ENCODE results near the gene TTL. TPM values are rescaled to one million over a fixed set of nuclear protein-coding genes. Genes with fewer than 3 reads are reported as not detected.

TTL gene
- total RNA-seq, 1 donor from 2014 or later, result 70.1 TPM

DNA sequence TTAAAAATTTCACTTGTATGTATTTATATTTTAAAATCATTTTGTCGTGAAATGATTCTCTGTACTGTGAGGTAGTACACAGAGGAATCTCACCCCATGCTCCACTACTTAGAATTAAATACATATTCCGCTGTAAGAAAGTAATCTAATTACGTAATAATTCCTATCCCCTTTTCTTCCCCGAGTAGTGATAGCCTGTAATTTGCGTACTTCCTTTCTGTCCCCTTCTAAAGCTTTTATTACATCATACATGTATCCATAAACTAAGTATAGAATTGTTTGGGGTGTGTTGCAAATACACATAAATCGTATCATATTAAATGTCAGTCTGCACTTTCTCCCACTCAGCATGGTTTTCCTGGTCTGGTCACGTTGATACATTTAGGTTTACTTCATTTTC, 90.0 kb downstream of the TTL start:
- FAIRE-seq (no peak), DNase-seq (ENCODE audit: low spot score in 2 of 2) (no peak)

GRCh38 chr2:112577756-112578155, 95.8 kb downstream of the TTL start:
- DNase-seq (ENCODE audit: low spot score in 2 of 2), result no peak
- no peak for FAIRE-seq

DNA sequence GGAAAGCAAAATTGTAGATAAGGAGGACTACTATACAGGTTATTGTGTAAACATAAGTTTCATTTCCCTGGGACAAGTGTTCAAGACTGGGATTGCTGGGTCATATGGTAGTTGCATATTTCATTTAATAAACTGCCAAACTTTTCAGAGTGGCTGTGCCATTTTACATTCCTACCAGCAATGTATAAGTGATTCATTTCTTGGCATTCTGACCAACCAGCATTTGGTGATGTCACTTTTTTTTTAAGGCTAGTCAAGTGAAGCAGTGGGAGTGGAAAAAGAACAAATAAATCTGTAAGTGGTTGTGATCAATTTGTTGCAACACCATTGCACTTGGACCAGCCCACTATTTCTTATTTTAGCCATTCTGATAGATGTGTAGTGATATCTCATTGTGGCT, 97.3 kb downstream of the TTL start:
- FAIRE-seq, result no peak
- DNase-seq (ENCODE audit: low spot score in 2 of 2), result no peak

DNA sequence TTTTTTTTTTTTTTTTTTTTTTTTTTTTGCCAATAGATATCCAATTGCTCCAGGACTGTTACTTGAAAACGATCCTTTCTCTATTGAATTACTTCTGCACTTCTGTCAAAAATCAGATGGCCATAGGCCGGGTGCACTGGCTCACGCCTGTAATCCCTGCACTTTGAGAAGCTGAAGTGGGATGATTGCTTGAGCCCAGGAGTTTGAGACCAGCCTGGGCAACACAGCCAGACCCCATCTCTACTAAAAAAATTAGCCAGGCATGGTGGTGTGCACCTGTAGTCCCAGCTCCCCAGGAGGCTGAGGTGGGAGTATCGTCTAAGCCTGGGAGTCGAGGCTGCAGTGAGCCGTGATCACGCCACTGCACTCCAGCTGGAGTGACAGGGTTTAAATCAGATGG, 98.1 kb downstream of the TTL start:
- FAIRE-seq (no peak), DNase-seq (ENCODE audit: low spot score in 2 of 2) (no peak)

- no peak for DNase-seq (ENCODE audit: low spot score in 2 of 2)
- no peak for FAIRE-seq
Observed at GRCh38 chr2:112582314-112582746, 100.4 kb downstream of the TTL start.

- no peak for FAIRE-seq
- no peak for DNase-seq (ENCODE audit: low spot score in 2 of 2)
Observed at GRCh38 chr2:112583497-112584133, 101.7 kb downstream of the TTL start.

- DNase-seq (ENCODE audit: low spot score in 2 of 2) (peak; percentile 59 to 85), FAIRE-seq (no peak)
Observed at GRCh38 chr2:112584134-112584890, 102.4 kb downstream of the TTL start, which contains the start of gene CHCHD5. Gene CHCHD5, plus strand, starts transcription at chr2:112584609. Its CDS starts 39 bp downstream, at chr2:112584648.

- DNase-seq (ENCODE audit: low spot score in 2 of 2), result no peak
- FAIRE-seq, result no peak
Observed at GRCh38 chr2:112584891-112585250, 102.9 kb downstream of the TTL start.

DNA sequence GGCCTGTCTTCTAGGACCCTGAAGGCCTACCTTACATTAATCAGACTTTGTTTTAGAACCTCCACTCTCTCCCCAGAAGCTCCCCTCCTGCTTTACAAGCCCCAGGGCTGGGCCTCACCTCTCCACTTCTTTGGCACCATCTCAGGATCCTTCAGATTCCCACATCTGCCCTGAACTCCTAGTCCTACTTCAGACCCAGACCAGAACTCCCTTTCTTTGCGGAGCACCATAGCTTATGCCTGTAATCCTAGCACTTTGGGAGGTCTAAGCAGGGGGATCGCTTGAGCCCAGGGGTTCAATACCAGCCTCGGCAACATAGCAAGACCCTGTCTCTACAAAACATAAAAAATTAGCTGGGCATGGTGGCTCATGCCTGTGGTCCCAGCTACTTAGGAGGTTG, 103.4 kb downstream of the TTL start:
- FAIRE-seq, result no peak
- no peak for DNase-seq (ENCODE audit: low spot score in 2 of 2)

DNA sequence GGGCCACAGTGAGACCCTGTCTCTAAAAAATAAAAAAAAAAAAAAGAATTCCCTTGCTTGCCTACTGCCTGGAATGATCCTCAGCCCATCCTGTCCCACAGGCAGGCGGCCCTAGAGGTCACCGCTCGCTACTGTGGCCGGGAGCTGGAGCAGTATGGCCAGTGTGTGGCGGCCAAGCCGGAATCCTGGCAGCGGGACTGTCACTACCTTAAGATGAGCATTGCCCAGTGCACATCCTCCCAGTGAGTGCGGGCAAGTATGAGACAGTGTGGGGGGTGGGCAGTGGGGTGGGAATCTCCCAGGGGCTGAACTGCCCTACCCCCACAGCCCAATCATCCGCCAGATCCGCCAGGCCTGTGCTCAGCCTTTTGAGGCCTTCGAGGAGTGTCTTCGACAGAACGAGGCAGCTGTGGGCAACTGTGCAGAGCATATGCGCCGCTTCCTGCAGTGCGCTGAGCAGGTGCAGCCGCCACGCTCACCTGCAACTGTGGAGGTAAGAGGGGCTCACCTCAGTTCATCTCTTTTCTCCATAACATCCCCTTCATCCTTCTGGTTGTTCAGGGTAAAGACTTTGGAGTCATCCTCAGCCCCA, 104.0 kb downstream of the TTL start:
- DNase-seq (ENCODE audit: low spot score in 2 of 2), result no peak
- no peak for FAIRE-seq

GRCh38 chr2:112588611-112589045, 106.7 kb downstream of the TTL start:
- DNase-seq (ENCODE audit: low spot score in 2 of 2) (no peak), FAIRE-seq (no peak)

Small RNA genes lying within 50 kb of the gene (small RNA-seq; reads per million reads assigned to genes)
- not detected for gene RF00019

Other genes starting within 250 kb of the TTL start
- gene ZC3H8, start 227.1 kb upstream of the TTL start, total RNA-seq, result 19.6 TPM
- 19.6 TPM for gene ZC3H6, start 206.6 kb upstream of the TTL start, total RNA-seq
- 39.1 TPM for gene RGPD8, start 48.5 kb upstream of the TTL start, total RNA-seq
- gene POLR1B, start 60.3 kb downstream of the TTL start, total RNA-seq, result 33.0 TPM
- 3.3 TPM for gene CHCHD5, start 102.5 kb downstream of the TTL start, total RNA-seq
- 21.6 TPM for gene SLC20A1, start 163.8 kb downstream of the TTL start, total RNA-seq
- not detected for gene NT5DC4, start 238.9 kb downstream of the TTL start, total RNA-seq